HCT116 (cell line): ENCODE data around the gene RAET1L. TPM values are rescaled to one million over a fixed set of nuclear protein-coding genes. Genes with fewer than 3 reads are reported as not detected.

Experiments
- ATAC-seq: fragments of 200-7000 bp; cut with Tn5 transposase; 2 replicates; pipeline ENCODE4 v1.9.1; 2020; ENCODE audit warnings: mild to moderate bottlenecking, moderate library complexity
- BruUV-seq: library from RNA; stranded (reverse); fragments of 400-500 nt; replicated peaks from 2 replicates; lab custom pipeline; 2021; lab: Mats Ljungman, UMichigan
- CTCF ChIA-PET: fragments of 300-600 bp; sonication (Branson Sonifier 250); formaldehyde crosslinking; loops from one replicate; lab custom pipeline; 2021; ENCODE audit warnings: antibody characterized with exemption; lab: Charles Lee
- POLR2A ChIA-PET: fragments of 300-600, 350-600 bp; sonication (Branson Sonifier 250); formaldehyde crosslinking; loops from one replicate; lab custom pipeline; 2021; ENCODE audit warnings: antibody characterized with exemption; lab: Charles Lee
- RAD21 ChIA-PET, 2 experiments: fragments of 300-600 bp; sonication (Branson Sonifier 250); formaldehyde crosslinking; loops; one replicate each; lab custom pipeline; 2023; ENCODE audit warnings: low total read pairs in 2 of 2; ENCODE audit not compliant: uncharacterized antibody in 2 of 2, unreplicated experiment in 2 of 2, low non-redundant PET in 1 of 2; lab: Charles Lee
- DNase-seq: peaks from one replicate; pipeline ENCODE4 v3.0.0-alpha.2; 2010; ENCODE audit warnings: low read depth, low spot score
- H2AFZ ChIP-seq: fragments of 200-600 bp; shearing (Covaris generic), sonication (generic); 2 replicates; pipeline ENCODE4 v1.6.1; 2017; ENCODE audit warnings: low read depth, mixed run types, mixed read lengths, antibody characterized with exemption, low read length; ENCODE audit not compliant: poor library complexity, severe bottlenecking
- H3K27ac ChIP-seq: 2 replicates; pipeline ENCODE4 v1.5.1; 2012; ENCODE audit warnings: low read depth, low read length
- H3K27me3 ChIP-seq: fragments of 200-600 bp; sonication (generic); 2 replicates; pipeline ENCODE4 v1.6.1; 2016; ENCODE audit warnings: mixed run types, low read length, mixed read lengths; ENCODE audit not compliant: insufficient read depth
- H3K36me3 ChIP-seq, 2 experiments: fragments of 200-500 bp in 1 of 2; fragments of 200-600 bp in 1 of 2; sonication (Bioruptor generic) in 1 of 2; sonication (generic) in 1 of 2; 2 replicates each; pipeline versions ENCODE4 v1.5.1 to v1.6.1; 2014 to 2016; ENCODE audit warnings: low read length in 2 of 2, inconsistent platforms in 1 of 2, mixed read lengths in 1 of 2, mixed run types in 1 of 2; ENCODE audit not compliant: insufficient read depth in 2 of 2, control insufficient read depth in 1 of 2
- H3K4me1 ChIP-seq, 2 experiments: fragments of 200-600 bp in 1 of 2; sonication (generic) in 1 of 2; 2 replicates each; pipeline versions ENCODE4 v1.5.1 to v1.6.1; 2012 to 2017; ENCODE audit warnings: low read length in 2 of 2, inconsistent platforms in 1 of 2, mild to moderate bottlenecking in 1 of 2, mixed read lengths in 1 of 2, mixed run types in 1 of 2, moderate library complexity in 1 of 2; ENCODE audit not compliant: insufficient read depth in 2 of 2, control insufficient read depth in 1 of 2
- H3K4me2 ChIP-seq: fragments of 200-600 bp; sonication (generic); 2 replicates; pipeline ENCODE4 v1.6.1; 2017; ENCODE audit warnings: mixed run types, low read length, mixed read lengths
- H3K4me3 ChIP-seq, 2 experiments: fragments of 200-600 bp in 1 of 2; sonication (generic) in 1 of 2; replicated peaks in 1 of 2; 2 replicates each; pipeline ENCODE4 v1.5.1; 2011 to 2016; ENCODE audit warnings: low read length in 2 of 2, control low read depth in 1 of 2, low read depth in 1 of 2, mild to moderate bottlenecking in 1 of 2, mixed read lengths in 1 of 2, mixed run types in 1 of 2
- H3K79me2 ChIP-seq: fragments of 200-600 bp; sonication (generic); 2 replicates; pipeline ENCODE4 v1.6.1; 2017; ENCODE audit warnings: mild to moderate bottlenecking, mixed run types, low read length, moderate library complexity, mixed read lengths; ENCODE audit not compliant: insufficient read depth
- H3K9ac ChIP-seq: fragments of 200-600 bp; sonication (generic); 2 replicates; pipeline ENCODE4 v1.6.1; 2016; ENCODE audit warnings: low read length, mixed read lengths
- H3K9me2 ChIP-seq: fragments of 200-600 bp; sonication (generic), shearing (Covaris generic); 2 replicates; pipeline ENCODE4 v1.6.1; 2017; ENCODE audit warnings: mixed run types, mild to moderate bottlenecking, moderate library complexity; ENCODE audit not compliant: insufficient read depth
- H3K9me3 ChIP-seq, 2 experiments: fragments of 200-500 bp in 1 of 2; fragments of 200-600 bp in 1 of 2; sonication (Bioruptor generic) in 1 of 2; sonication (generic) in 1 of 2; 2 replicates each; pipeline ENCODE4 v1.6.1; 2014 to 2017; ENCODE audit warnings: low read length in 2 of 2, mixed read lengths in 2 of 2, inconsistent platforms in 1 of 2, low read depth in 1 of 2, mild to moderate bottlenecking in 1 of 2, mixed run types in 1 of 2, moderate library complexity in 1 of 2; ENCODE audit not compliant: control insufficient read depth in 1 of 2, insufficient read depth in 1 of 2
- H4K20me1 ChIP-seq: fragments of 200-600 bp; sonication (generic), shearing (Covaris generic); 2 replicates; pipeline ENCODE4 v1.6.1; 2017; ENCODE audit warnings: mixed run types, mild to moderate bottlenecking, moderate library complexity; ENCODE audit not compliant: insufficient read depth
- CBX3 ChIP-seq: IDR thresholded peaks from 2 replicates; pipeline ENCODE4 v1.6.1; 2012; ENCODE audit warnings: low read depth
- CEBPB ChIP-seq: IDR thresholded peaks from 2 replicates; pipeline ENCODE4 v1.6.1; 2012; ENCODE audit warnings: low read depth
- EGR1 ChIP-seq: IDR thresholded peaks from 2 replicates; pipeline ENCODE4 v1.6.1; 2012; ENCODE audit warnings: low read depth
- FOSL1 ChIP-seq: IDR thresholded peaks from 2 replicates; pipeline ENCODE4 v1.6.1; 2012; ENCODE audit warnings: low read depth
- JUND ChIP-seq: IDR thresholded peaks from 2 replicates; pipeline ENCODE4 v1.6.1; 2012
- MAX ChIP-seq: IDR thresholded peaks from 2 replicates; pipeline ENCODE4 v1.6.1; 2012
- POLR2A ChIP-seq: IDR thresholded peaks from 2 replicates; pipeline ENCODE4 v1.7.0; 2011; ENCODE audit warnings: borderline replicate concordance; ENCODE audit not compliant: insufficient read depth, insufficient read length; ENCODE audit errors: extremely low read depth
- POLR2AphosphoS5 ChIP-seq: IDR thresholded peaks from 2 replicates; pipeline ENCODE4 v1.6.1; 2011; ENCODE audit warnings: mild to moderate bottlenecking, low read depth, low read length, moderate library complexity
- TCF7L2 ChIP-seq: IDR thresholded peaks from 2 replicates; pipeline ENCODE4 v1.7.0; 2011; ENCODE audit warnings: borderline replicate concordance, inconsistent platforms; ENCODE audit not compliant: insufficient read depth, insufficient read length; ENCODE audit errors: extremely low read depth
- ZBTB33 ChIP-seq: IDR thresholded peaks from 2 replicates; pipeline ENCODE4 v1.6.1; 2011; ENCODE audit warnings: mild to moderate bottlenecking, low read length, moderate library complexity; ENCODE audit not compliant: insufficient replicate concordance; ENCODE audit errors: extremely low read depth
- intact Hi-C: fragments of 100-400 bp; cut with micrococcal nuclease; formaldehyde crosslinking; loops from 2 replicates; pipeline ENCODE4 v1.10.0; 2022
- total RNA-seq: library from RNA; stranded (reverse); gene quantifications from one replicate; pipeline ENCODE4 v1.2.1, GENCODE V29; 2021; ENCODE audit not compliant: unreplicated experiment
- TF ChIP-seq, protein P1 (sequence below): IDR thresholded peaks from 2 replicates; pipeline ENCODE4 v1.6.1; 2012; ENCODE audit warnings: low read depth
- TF ChIP-seq, protein P2 (sequence below): IDR thresholded peaks from 2 replicates; pipeline ENCODE4 v1.6.1; 2012

RAET1L gene
- total RNA-seq, 1 experiment from 2014 or later = 1.5 TPM

DNA sequence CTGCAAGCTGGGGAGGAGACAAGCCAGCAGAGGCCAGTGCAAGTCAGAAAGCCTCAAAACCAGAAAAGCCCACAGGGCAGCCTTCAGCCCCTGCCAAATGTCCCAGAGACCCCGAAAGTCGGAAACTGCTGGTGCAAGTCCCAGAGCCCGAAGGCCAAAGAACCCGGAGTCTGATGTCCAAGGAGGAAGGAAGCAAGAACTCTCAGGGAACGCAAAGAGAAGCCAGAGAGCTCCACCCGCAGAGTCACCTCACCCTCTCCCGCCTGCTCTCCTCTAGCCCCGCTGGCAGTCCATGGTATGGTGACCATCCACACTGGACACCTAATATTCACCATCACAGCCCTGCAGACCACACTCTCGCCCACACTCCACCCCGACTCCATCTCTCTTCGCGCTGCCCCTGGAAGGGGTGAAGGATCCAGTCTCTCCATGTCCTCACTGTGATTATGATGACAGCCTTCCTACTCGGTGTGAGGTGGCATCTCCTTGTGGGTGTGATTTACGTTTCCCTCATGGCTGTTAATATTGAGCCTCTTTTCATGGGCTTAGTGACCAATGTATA, 33.0 kb upstream of the RAET1L start:
- POLR2A ChIA-PET = no interaction called here
- no peaks in the 10 kb centered on the region for H3K9me2 ChIP-seq
- no peaks in the 10 kb centered on the region for H3K79me2 ChIP-seq
- no peak for ATAC-seq
- no peak for DNase-seq
- intact Hi-C loops = no loop called here
- no peak overlapping the region for H3K4me2 ChIP-seq
- BruUV-seq = no TSS peak
- H2AFZ ChIP-seq = no peak overlapping the region
- CTCF ChIA-PET = no interaction called here
- no peak overlapping the region for H3K9ac ChIP-seq
- no peaks in the 10 kb centered on the region for H3K4me1 ChIP-seq
- H4K20me1 ChIP-seq = no peaks in the 10 kb centered on the region
- H3K9me3 ChIP-seq = no peaks in the 10 kb centered on the region
- peaks cover 10% of the 10 kb centered on the region; the same call in 1 of the 2 replicates for H3K27me3 ChIP-seq
- no peak overlapping the region for H3K4me3 ChIP-seq
- TF ChIP-seq POLR2A (no peak), FOSL1 (no peak), ZBTB33 (no peak), EGR1 (no peak), JUND (no peak), POLR2AphosphoS5 (no peak), TCF7L2 (no peak), CEBPB (no peak), CBX3 (no peak), MAX (no peak)
- TF ChIP-seq, protein P1, sequence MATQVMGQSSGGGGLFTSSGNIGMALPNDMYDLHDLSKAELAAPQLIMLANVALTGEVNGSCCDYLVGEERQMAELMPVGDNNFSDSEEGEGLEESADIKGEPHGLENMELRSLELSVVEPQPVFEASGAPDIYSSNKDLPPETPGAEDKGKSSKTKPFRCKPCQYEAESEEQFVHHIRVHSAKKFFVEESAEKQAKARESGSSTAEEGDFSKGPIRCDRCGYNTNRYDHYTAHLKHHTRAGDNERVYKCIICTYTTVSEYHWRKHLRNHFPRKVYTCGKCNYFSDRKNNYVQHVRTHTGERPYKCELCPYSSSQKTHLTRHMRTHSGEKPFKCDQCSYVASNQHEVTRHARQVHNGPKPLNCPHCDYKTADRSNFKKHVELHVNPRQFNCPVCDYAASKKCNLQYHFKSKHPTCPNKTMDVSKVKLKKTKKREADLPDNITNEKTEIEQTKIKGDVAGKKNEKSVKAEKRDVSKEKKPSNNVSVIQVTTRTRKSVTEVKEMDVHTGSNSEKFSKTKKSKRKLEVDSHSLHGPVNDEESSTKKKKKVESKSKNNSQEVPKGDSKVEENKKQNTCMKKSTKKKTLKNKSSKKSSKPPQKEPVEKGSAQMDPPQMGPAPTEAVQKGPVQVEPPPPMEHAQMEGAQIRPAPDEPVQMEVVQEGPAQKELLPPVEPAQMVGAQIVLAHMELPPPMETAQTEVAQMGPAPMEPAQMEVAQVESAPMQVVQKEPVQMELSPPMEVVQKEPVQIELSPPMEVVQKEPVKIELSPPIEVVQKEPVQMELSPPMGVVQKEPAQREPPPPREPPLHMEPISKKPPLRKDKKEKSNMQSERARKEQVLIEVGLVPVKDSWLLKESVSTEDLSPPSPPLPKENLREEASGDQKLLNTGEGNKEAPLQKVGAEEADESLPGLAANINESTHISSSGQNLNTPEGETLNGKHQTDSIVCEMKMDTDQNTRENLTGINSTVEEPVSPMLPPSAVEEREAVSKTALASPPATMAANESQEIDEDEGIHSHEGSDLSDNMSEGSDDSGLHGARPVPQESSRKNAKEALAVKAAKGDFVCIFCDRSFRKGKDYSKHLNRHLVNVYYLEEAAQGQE = no peak
- TF ChIP-seq, protein P2, sequence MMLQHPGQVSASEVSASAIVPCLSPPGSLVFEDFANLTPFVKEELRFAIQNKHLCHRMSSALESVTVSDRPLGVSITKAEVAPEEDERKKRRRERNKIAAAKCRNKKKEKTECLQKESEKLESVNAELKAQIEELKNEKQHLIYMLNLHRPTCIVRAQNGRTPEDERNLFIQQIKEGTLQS = no peak
- no peak overlapping the region for H3K27ac ChIP-seq
- H3K36me3 ChIP-seq = peaks cover 3 to 4% of the 10 kb centered on the region in 2 experiments; a peak in 2 of 4 replicates
- RAD21 ChIA-PET = no interaction called here
